Kidney capillary endothelial cell (primary cell): ENCODE measurements around the gene RAB28.
"Not testable (repeated sequence)": the region's sequence is repeated elsewhere in the genome, so short reads cannot be mapped to it uniquely, and the experiment has no call there.

ENCODE experiments used
- DNase-seq: peaks from one replicate; pipeline ENCODE4 v3.0.0-alpha.2; 2018; ENCODE audit warnings: low spot score

Gene RAB28

DNA sequence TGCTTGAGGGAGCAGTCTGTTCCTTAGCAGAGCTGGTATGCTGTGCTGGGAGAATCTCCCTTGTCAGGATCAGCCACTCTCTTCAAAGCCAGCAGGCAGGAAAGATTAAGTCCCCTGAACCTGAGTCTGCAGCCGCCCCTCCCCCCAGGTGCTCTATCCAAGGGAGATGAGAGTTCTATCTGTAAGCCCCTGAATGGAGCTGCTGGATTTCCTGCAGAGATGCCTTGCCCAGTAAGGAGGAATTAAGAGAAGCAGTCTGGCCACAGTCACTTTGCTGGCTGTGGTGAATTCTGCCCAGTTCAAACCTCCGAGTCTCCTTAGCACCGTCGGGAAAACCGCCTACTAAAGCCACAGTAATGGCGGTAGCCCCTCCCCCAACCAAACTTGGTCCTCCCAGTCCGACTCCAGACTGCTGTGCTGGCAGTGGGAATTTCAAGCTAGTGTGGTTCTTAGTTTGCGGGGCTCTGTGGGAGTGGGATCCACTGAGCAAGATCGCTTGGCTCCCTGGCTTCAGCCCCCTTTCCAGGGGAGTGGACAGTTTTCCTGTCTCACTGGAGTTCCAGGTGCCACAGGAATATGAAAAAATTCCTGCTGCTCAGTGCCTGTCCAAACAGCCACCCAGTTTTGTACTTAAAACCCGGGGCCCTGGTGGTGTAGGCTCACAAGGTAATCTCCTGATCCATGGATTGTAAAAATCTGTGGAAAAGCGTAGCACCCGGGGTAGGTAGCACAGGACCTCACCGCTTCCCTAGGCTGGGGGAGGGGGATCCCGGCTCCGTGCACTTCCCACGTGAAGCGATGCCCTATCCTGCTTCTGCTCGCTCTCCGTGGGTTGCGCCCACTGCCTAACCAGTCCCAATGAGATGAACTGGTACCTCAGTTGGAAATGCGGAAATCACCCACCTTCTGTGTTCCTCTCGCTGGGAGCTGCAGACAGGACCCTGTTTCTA is 38.0 kb downstream of the RAB28 start:
- DNase-seq: no peak

DNA sequence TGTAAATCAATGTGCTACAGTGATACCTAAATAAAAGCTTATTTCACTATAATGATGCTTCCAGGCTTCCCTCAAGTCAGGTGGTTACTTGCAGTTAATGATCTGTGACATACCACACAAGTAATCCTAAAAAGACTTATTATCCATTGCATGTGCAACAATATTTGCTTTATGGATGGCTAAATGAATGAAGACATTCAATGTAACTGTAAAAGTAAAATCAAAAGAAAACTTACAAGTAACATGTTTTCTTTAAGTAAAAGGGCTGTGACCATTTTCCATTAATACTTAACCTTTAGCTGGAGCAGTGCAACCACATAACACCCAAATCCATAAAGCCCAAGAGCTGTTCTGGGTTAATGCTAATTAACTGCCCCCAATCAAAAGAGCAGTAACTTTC is 42.6 kb downstream of the RAB28 start:
- no peak for DNase-seq

DNA sequence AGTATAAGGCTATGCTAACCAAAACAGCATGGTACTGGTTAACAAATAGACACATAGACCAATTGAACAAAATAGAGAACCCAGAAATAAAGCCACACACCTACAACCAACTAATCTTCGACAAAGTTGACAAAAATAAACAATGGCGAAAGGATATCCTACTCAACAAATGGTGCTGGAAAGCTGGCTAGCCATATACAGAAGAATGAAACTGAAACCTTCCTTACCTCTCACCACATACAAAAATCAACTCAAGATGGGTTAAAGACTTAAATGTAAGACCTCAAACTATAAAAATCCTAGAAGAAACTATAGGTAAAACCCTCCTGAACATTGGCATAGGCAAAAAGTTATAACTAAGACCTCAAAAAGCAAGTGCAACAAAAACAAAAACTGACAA is 47.2 kb downstream of the RAB28 start:
- no peak for DNase-seq

DNA sequence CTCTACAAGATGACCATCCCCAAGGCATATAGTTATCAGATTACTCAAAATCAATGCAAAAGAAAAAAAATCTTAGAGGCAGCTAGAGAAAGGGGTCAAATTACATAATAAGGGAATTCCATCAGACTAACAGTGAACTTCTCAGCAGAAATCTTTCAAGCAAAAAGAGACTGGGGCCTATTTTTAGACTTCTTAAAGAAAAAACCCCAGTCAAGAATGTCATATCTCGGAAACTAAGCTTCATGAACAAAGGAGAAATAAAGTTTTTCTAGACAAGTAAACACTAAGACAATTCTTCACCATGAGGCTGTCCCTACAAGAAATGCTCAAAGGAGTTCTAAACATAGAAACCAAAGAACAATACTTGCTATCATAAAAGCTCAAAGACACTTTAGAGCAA is 51.7 kb downstream of the RAB28 start:
- no peak for DNase-seq

DNA sequence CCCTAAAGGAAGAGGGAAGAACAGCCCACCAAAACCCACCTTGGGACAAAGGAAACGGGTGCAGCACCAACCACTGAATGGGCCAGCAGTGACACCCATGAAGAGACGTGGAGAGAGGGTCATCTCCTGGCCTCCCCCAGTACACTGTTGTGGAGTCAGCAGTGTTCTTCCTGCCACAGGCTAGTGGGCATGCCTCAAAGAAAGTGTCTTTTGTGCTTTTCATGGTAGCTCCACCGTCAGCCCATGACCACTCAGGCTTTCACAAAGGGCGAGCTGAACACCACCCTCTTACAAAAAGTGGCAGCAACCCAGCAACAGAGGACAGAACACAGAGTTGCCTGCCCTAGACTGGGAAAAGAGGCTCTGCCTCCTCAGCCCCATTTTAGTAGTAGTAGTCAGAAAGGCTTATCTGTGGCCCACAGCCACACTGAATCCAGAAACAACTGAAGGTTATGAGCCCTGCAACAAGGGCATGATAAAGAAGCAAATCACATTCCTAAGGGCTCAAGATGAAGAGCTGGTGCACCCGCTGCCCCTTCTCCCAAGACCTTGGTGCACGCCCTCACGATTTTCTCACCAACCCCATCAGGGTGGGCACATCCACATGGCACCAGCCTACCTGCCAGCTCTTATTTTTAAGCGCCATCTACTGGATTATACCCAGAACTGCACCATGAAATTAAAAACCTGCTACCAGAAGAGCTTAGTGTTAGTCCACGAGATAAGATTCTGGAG is 53.1 kb downstream of the RAB28 start:
- no peak for DNase-seq

DNA sequence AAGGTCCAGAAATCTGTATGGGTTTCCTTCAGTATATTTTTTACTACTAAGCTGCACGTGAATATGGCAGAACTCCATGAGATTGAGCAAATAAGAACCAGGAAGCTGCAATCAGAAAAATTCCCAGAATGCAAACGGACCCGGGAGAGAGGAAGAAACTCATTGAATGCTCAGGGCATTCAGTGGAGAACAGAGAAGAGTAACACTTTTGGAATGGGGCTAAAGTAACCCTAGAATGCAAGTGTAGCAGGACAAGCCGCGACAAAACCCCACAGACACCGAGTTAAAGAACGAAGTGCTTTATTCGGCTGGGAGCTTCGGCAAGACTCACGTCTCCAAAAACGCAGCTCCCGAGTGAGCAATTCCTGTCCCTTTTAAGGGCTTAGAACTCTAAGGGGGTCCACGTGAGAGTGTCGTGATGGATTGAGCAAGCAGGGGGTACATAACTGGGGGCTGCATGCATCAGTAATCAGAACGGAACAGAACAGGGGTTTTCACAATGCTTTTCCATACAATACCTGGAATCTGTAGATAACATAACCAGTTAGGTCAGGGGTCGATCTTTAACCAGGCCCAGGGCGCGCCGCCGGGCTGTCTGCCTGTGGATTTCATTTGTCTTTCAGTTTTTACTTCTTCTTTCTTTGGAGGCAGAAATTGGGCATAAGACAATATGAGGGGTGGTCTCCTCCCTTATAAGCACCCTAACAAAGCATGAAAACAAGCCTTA is 56.4 kb downstream of the RAB28 start:
- no peak for DNase-seq

DNA sequence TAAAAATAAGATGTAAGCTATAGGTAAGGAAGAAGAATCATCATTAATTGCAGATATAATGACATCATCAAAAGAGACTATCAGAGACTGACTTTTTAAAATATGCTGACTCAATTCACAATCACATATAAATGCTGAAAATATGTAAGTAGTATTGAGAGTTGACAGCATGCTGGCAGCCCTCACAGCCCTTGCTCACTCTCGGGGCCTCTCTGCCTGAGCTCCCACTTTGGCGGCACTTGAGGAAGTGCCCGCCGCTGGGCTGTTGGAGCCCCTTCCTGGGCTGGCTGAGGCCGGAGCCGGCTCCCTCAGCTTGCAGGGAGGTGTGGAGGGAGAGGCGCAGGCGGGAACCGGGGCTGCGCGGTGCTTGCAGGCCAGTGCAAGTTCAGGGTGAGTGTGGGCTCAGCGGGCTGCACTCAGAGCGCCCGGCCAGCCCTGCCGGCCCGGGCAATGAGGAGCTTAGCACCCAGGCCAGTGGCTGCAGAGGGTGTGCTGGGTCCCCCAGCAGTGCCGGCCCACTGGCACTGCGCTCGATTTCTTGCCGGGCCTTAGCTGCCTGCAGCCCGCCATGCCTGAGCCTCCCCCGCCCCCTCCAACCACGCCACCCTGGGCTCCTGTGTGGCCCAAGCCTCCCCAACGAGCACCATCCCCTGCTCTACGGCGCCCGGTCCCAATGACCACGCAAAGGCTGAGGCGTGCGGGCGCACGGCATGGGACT is 68.9 kb downstream of the RAB28 start:
- DNase-seq: no peak

DNA sequence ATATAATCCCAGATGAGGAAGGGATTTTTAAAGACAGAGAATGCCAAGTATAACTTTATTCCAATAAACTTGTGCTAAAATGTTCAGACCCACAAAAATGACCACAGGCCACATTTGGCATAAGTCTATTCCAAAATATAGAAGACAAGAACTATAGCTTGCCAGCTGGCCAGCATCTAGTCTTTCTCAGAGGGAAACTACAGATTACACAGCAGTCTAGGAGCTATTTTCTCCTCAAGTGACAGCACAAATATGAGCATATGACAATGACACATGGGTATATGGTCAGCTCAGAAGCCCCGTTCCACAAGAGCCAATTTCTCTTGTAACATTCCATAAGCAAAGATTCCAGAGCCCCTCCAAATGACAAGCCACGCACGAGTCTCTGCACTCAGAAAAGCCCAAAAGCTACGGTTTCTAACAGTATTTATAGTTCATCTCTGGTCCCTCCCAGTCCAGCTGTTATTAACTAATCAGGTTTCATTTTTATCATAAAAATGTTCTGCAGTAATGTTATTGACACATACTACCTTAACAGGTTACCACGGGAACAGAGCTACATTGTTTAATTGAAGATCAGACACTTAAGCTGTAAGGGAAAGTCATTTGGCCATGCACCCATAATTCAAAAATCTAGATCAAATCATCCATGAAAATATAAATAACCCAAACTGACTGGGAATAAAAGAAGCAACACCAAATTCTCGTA is 70.3 kb downstream of the RAB28 start:
- DNase-seq: no peak

DNA sequence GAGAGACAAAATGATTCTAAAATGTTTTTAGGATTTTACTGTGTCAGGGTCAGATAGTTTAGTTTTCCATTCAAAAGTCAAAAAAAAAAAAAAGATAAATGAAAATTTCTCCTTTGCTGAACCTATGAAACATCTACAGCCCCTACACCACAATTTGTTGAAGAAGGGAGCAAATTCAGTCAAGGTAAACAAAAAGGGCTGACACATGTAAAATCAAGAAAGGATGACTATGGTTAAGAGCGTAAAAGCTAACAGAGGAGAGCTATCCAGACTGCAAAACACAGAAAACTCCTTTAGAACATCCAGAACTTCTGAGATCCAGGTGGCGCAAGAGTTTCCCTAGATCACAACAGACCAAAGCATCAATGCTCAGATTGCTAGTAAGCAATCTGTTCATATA is 72.2 kb downstream of the RAB28 start:
- no peak for DNase-seq

DNA sequence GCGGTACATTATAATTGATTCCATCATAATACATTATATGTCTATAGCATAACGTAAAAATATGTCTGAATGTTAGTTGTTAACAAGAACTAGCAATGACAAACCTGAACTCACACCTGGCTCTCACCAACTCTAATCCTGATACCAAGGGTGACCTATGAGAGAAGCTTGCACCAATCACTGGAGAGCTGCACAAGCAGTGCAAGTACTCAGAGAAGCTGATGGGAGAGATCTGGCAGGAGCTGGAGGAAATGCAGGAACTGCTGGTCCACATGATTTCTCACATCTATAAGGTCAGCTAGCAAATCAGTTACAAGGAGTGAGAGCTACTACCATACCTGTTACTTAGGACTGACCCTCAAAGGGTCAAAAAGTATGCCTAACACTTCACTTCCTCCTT is 74.8 kb downstream of the RAB28 start:
- no peak for DNase-seq

DNA sequence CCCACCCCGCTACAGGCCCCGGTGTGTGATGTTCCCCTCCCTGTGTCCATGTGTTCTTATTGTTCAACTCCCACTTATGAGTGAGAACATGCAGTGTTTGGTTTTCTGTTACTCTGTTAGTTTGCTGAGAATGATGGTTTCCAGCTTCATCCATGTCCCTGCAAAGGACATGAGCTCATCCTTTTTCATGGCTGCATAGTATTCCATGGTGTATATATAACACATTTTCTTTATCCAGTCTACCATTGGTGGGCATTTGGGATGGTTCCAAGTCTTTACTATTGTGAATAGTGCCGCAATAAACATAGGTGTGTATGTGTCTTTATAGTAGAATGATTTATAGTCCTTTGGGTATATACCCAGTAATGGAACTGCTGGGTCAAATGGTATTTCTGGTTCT is 78.0 kb downstream of the RAB28 start:
- DNase-seq: not testable (repeated sequence)

DNA sequence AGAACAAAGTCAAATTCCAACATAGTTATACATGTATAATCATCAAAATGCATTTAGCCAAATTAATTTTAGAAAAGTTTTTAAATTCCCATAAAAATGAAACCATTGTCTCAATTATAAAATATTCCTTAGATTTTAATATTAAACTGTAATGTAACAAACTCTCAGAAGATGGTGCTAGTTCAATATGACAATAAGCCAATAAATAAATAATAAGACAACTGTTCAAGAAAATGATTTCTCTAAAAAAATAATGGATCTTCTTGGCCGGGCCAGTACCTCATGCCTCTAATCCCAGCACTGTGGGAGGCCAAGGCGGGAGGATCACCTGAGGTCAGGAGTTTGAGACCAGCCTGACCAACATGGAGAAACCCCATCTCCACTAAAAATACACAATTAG is 80.3 kb downstream of the RAB28 start:
- DNase-seq: no peak

DNA sequence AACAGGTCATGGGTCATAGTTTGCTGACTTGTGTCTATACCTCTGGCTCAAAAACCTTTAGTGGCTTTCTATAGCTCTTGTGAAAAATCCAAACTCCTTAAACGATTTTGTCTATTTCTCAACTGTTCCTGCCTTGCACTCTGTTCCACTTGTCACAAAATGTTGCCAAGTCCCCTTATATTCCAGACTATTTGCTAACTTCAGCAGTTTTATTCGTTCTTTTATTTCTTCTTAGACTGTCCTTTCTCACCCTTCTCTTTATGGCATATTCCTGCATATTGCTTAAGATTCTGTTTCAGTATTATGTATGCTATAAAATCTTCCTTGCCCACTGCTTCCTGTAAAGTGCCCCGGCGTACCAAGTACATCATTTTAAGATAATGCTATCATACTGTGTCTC is 80.8 kb downstream of the RAB28 start:
- DNase-seq: no peak

DNA sequence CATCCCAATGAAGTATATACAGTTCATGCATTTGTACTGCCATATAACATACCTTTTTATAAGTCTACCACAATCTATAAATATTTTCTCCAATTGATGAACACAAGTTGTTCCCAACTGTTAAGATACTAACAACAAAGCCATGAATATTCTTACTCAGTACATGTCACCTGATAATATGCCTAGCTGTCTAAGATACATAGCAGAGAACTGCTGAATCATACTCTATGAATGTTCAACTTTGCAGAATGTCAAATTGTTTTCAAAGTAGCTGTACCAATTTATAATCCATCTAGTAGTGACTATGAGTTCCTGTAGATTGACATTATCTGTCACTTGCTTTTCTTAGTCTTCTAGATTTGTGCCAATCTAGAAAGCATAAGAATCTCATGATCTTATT is 84.9 kb downstream of the RAB28 start:
- no peak for DNase-seq

DNA sequence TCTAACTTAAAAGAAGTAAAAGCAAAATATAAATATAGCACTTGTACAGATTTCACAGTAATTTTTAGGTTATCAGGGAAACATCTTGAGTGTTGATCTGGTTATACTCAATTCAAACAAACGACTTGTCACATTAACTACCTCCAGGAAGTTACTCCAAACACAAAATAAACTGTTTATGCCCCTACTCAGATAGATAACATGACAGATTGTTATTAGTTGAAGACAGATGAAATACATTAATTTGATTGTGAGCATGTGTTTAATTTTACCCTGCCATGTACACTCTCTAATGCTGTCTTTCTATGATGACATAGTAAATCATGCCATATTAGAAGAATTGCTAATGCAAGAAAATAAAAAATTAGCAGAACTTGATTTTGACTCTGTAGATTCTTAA is 88.0 kb downstream of the RAB28 start:
- DNase-seq: no peak

DNA sequence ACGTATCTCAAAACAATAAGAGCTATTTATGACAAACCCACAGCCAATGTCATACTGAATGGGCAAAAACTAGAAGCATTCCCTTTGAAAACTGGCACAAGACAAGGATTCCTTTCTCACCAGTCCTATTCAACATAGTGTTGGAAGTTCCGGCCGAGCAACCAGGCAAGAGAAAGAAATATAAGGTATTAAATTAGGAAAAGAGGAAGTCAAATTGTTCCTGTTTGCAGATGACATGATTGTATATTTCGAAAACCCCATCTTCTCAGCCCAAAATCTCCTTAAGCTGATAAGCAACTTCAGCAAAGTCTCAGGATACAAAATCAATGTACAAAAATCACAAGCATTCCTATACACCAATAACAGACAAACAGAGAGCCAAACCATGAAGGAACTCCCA is 94.2 kb downstream of the RAB28 start:
- not testable (repeated sequence) for DNase-seq

DNA sequence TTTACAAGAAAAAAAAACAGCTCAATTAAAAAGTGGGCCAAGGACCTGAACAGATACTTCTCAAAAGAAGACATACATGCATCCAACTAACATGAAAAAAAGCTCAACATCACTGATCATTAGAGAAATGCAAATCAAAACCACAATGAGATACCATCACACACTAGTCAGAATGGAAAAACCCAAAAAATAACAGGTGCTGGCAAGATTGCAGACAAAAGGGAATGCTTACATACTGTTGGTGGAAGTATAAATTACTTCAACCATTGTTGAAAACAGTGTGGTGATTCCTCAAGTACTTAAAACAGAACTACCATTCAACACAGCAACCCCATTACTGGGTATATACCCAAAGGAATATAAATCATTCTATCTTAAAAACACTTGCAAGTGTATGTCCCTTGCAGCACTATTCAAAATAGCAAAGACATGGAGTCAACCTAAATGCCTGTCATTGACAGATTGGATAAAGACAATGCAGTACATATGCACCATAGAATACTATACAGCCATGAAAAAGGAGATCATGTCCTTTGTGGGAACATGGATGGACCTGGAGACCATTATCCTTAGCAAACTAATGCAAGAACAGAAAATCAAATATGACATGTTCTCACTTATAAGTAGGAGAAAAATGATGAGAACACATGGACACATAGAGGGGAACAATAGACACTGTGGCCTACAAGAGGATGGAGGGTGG is 97.6 kb downstream of the RAB28 start:
- no peak for DNase-seq

DNA sequence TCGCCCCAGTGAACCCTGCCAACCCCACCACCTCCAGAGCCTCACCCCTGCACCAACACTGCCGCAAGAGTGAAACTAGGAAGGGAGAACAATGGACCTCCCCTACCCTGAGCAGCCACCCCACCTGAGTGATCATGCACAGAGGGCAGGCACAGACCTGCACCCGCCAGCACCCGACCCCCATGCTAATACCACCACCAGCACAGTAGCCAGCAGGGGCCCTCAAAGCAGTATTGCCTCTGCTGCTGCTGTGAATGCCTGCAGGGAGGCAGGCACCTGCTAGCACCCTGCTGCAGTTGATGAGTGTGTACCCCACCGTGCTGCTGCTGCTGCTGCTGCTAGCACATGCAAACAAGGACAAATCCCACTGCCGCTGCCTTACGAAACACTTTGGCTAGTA is 100.1 kb downstream of the RAB28 start:
- DNase-seq: no peak

DNA sequence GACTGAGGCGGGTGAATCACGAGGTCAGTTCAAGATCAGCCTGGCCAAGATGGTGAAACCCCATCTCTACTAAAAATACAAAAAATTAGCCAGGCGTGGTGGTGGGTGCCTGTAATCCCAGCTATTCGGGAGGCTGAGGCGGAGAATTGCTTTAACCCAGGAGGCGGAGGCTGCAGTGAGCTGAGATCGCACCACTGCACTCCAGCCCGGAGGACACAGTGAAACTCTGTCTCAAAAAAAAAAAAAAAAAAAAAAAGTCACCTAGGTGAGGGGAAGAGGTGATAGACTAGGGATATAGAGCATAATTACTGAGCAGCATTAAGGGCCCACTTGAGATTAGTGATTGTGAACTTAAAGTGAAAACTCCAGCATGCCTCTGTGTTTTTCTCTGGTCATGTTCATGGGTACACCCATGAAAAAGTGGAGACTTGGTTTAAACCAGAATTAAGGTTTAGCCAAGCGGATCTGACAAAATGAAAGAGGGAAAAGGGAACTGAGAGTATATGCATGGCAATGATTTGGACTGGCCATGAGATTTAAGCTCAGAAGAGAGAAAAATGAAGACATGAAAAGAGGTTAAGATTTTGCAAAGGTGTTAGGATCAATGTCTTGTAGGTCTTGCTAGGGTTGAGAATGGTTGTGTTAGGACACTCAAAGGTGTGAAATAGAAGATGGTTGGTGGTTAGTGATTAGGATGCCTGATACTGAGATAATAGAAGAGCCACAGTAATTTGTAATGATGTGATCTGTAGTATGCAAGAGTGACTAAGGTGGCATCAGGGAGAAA is 105.0 kb downstream of the RAB28 start:
- no peak for DNase-seq

DNA sequence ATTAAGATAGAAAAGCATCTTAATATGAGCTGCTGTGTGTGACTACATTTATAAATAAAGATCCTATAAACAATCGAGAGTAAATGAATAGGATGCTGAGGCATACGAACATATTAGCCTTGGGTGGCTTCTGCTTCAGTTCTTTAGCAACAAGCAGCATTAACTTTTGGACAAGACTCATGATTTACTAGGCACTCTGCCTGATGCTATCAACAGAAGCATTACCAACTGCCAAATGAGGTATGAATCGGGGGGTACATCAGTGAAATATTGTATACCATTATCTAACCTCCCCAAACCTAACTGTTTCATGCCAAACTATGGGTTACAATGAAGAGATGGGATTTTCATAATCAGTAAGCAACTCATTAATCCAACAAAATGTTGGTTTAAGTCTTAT is 113.1 kb downstream of the RAB28 start:
- DNase-seq: no peak
